SK-N-SH (cell line): ENCODE results near the gene RPL10.

Experiments used
- CTCF ChIP-seq: fragments of 200-600 bp; sonication (generic); IDR thresholded peaks from 2 replicates; pipeline ENCODE4 v1.6.1; 2017; ENCODE audit warnings: antibody characterized with exemption, mild to moderate bottlenecking, moderate library complexity
- EZH2phosphoT487 ChIP-seq: fragments of 200-600 bp; sonication (generic); IDR thresholded peaks from 2 replicates; pipeline ENCODE4 v1.6.1; 2017; ENCODE audit warnings: low read depth, mixed run types, mild to moderate bottlenecking, antibody characterized with exemption, moderate library complexity, borderline replicate concordance
- FOXM1 ChIP-seq: IDR thresholded peaks from 2 replicates; pipeline ENCODE4 v1.4.0; 2012; ENCODE audit warnings: low read depth, mild to moderate bottlenecking
- GABPA ChIP-seq: IDR thresholded peaks from 2 replicates; pipeline ENCODE4 v1.4.0; 2012; ENCODE audit warnings: low read depth, mild to moderate bottlenecking
- JUND ChIP-seq: IDR thresholded peaks from 2 replicates; pipeline ENCODE4 v1.4.0; 2012
- MXI1 ChIP-seq: IDR thresholded peaks from 2 replicates; pipeline ENCODE4 v1.6.1; 2012; ENCODE audit warnings: mild to moderate bottlenecking, low read depth, low read length, improper control_type of control experiment
- POLR2AphosphoS5 ChIP-seq: IDR thresholded peaks from 2 replicates; pipeline ENCODE4 v1.6.1; 2012; ENCODE audit warnings: low read depth, low read length
- REST ChIP-seq: IDR thresholded peaks from 2 replicates; pipeline ENCODE4 v1.6.1; 2012; ENCODE audit warnings: mild to moderate bottlenecking, low read depth, low read length, moderate library complexity
- USF2 ChIP-seq: fragments of 150-350 bp; IDR thresholded peaks from 2 replicates; pipeline ENCODE4 v1.6.1; 2017; ENCODE audit warnings: antibody characterized with exemption, low read length, low read depth, borderline replicate concordance
- YY1 ChIP-seq: IDR thresholded peaks from 2 replicates; pipeline ENCODE4 v1.4.0; 2012; ENCODE audit warnings: low read depth, mild to moderate bottlenecking
- TF ChIP-seq, protein P1 (sequence below): IDR thresholded peaks from 2 replicates; pipeline ENCODE4 v1.4.0; 2012; ENCODE audit warnings: low read depth

GRCh38 chrX:154403192-154403591 lies 5.0 kb downstream of the RPL10 start:
- TF ChIP-seq CTCF = no peak
- TF ChIP-seq FOXM1 = no peak
- TF ChIP-seq, protein P1, sequence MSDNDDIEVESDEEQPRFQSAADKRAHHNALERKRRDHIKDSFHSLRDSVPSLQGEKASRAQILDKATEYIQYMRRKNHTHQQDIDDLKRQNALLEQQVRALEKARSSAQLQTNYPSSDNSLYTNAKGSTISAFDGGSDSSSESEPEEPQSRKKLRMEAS = no peak
- TF ChIP-seq REST = no peak
- no peak for TF ChIP-seq EZH2phosphoT487
- TF ChIP-seq USF2 = no peak
- no peak for TF ChIP-seq JUND
- TF ChIP-seq POLR2AphosphoS5 = no peak
- TF ChIP-seq YY1 = no peak
- TF ChIP-seq GABPA = no peak
- no peak for TF ChIP-seq MXI1
